ENCODE results near the gene PDIA2.
"Not testable (repeated sequence)": the region's sequence is repeated elsewhere in the genome, so short reads cannot be mapped to it uniquely, and the experiment has no call there.

Gene PDIA2

GRCh38 chr16:255183-255582, 27.8 kb upstream of the PDIA2 start:
- DNase-seq (ENCODE audit: low read depth) = no peak
- no peak overlapping the region for H3K4me3 ChIP-seq (ENCODE audit: low read depth, low read length)
- TF ChIP-seq CTCF (IDR thresholded peaks at IDR 0.05; ENCODE audit: insufficient read depth, low read depth, low read length, missing control alignments) = no peak

- DNase-seq (ENCODE audit: low read depth); H3K4me3 ChIP-seq (ENCODE audit: low read depth, low read length): not testable (repeated sequence)
Observed at GRCh38 chr16:258091-258490, 24.9 kb upstream of the PDIA2 start.

GRCh38 chr16:259226-259625, 23.7 kb upstream of the PDIA2 start:
- no peak for DNase-seq (ENCODE audit: low read depth)
- no peak overlapping the region for H3K4me3 ChIP-seq (ENCODE audit: low read depth, low read length)
- TF ChIP-seq CTCF (IDR thresholded peaks at IDR 0.05; ENCODE audit: insufficient read depth, low read depth, low read length, missing control alignments) = no peak

GRCh38 chr16:259814-260253, 23.1 kb upstream of the PDIA2 start:
- no peak overlapping the region for H3K4me3 ChIP-seq (ENCODE audit: low read depth, low read length)
- no peak for DNase-seq (ENCODE audit: low read depth)
- no peak for TF ChIP-seq CTCF (IDR thresholded peaks at IDR 0.05; ENCODE audit: insufficient read depth, low read depth, low read length, missing control alignments)

- DNase-seq (ENCODE audit: low read depth) = no peak
- no peak overlapping the region for H3K4me3 ChIP-seq (ENCODE audit: low read depth, low read length)
- TF ChIP-seq CTCF (IDR thresholded peaks at IDR 0.05; ENCODE audit: insufficient read depth, low read depth, low read length, missing control alignments) = no peak
Observed at GRCh38 chr16:260326-260725, 22.6 kb upstream of the PDIA2 start.

GRCh38 chr16:261031-261691, 21.8 kb upstream of the PDIA2 start:
- no peak for DNase-seq (ENCODE audit: low read depth)
- TF ChIP-seq CTCF (IDR thresholded peaks at IDR 0.05; ENCODE audit: insufficient read depth, low read depth, low read length, missing control alignments) = no peak
- no peak overlapping the region for H3K4me3 ChIP-seq (ENCODE audit: low read depth, low read length)

GRCh38 chr16:262121-262745, 20.7 kb upstream of the PDIA2 start:
- no peak overlapping the region for H3K4me3 ChIP-seq (ENCODE audit: low read depth, low read length)
- no peak for DNase-seq (ENCODE audit: low read depth)
- no peak for TF ChIP-seq CTCF (IDR thresholded peaks at IDR 0.05; ENCODE audit: insufficient read depth, low read depth, low read length, missing control alignments)
